Prostate gland (tissue), 2 donors: ENCODE data around the gene KATNB1. TPM values are rescaled to one million over a fixed set of nuclear protein-coding genes. Genes with fewer than 3 reads are reported as not detected.
A peak's percentile ranks its signal among the peaks of the same experiment; 100 is the strongest.
"Not testable (repeated sequence)": the region's sequence is repeated elsewhere in the genome, so short reads cannot be mapped to it uniquely, and the experiment has no call there.

ENCODE experiments used
- DNase-seq: peaks from one replicate; pipeline ENCODE4 v3.0.0-alpha.2; 2019; ENCODE audit warnings: low spot score
- H3K27ac ChIP-seq, 2 donors: fragments of 200-600 bp; sonication (generic); 2 replicates each; pipeline ENCODE4 v1.5.1; 2017 to 2019
- H3K27me3 ChIP-seq: fragments of 200-600 bp; sonication (generic); replicated peaks from 2 replicates; pipeline ENCODE4 v1.5.1; 2019; ENCODE audit not compliant: insufficient read depth
- H3K36me3 ChIP-seq, 2 donors: fragments of 200-600 bp; sonication (generic); 1 replicate in 1 of 2; 2 replicates in 1 of 2; pipeline versions ENCODE4 v1.5.1 to v1.8.1; 2017 to 2019
- H3K4me1 ChIP-seq: fragments of 200-600 bp; sonication (generic); replicated peaks from 2 replicates; pipeline ENCODE4 v1.5.1; 2019
- H3K4me3 ChIP-seq, 2 donors: fragments of 200-600 bp; sonication (generic); 2 replicates each; pipeline ENCODE4 v1.5.1; 2017 to 2019
- H3K9me3 ChIP-seq: fragments of 200-600 bp; sonication (generic); 2 replicates; pipeline ENCODE4 v1.5.1; 2017
- CTCF ChIP-seq, 4 experiments: fragments of 200-600 bp in 2 of 4; fragments of 450-650 bp in 2 of 4; sonication (generic) in 2 of 4; IDR thresholded peaks; 1 replicate in 3 of 4; 2 replicates in 1 of 4; pipeline ENCODE4 v1.5.1; 2016 to 2019; ENCODE audit warnings: antibody characterized with exemption in 4 of 4, mild to moderate bottlenecking in 2 of 4, moderate library complexity in 2 of 4
- POLR2A ChIP-seq: fragments of 450-650 bp; IDR thresholded peaks from one replicate; pipeline ENCODE4 v1.6.1; 2016; ENCODE audit warnings: antibody characterized with exemption, mild to moderate bottlenecking
- POLR2AphosphoS5 ChIP-seq: sonication (generic); formaldehyde crosslinking; IDR thresholded peaks from one replicate; pipeline ENCODE4 v1.6.1; 2017; ENCODE audit warnings: antibody characterized with exemption
- WGBS: methylation state at CpG from one replicate; pipeline ENCODE4 v1.1.5; 2018; 5-methylcytosine and 5-hydroxymethylcytosine counted together
- intact Hi-C: fragments of 100-400 bp; cut with DNase I; formaldehyde crosslinking; loops from one replicate; pipeline ENCODE4 v1.14.2; 2022
- total RNA-seq, 2 donors: library from RNA; depleted of rRNA; stranded (reverse); fragments of >200 nt; gene quantifications; one replicate each; pipeline ENCODE4 v1.1.0, GENCODE V29; 2016

The KATNB1 gene
- total RNA-seq, 2 donors from 2014 or later, result 22.7 to 30.2 TPM

GRCh38 chr16:57791195-57791892, 55.8 kb downstream of the KATNB1 start:
- no peak overlapping the region for H3K4me3 ChIP-seq
- DNase-seq, result no peak
- H3K36me3 ChIP-seq, result no peaks in the 10 kb centered on the region
- 76% methylated on average over 13 of the region's 13 CpGs for WGBS
- H3K9me3 ChIP-seq, result no peaks in the 10 kb centered on the region
- H3K4me1 ChIP-seq, result no peaks in the 10 kb centered on the region
- TF ChIP-seq POLR2AphosphoS5, result no peak
- no peak for TF ChIP-seq POLR2A
- TF ChIP-seq CTCF (IDR thresholded peaks at IDR 0.05), result no peak
- no peaks in the 10 kb centered on the region for H3K27me3 ChIP-seq
- no peak overlapping the region for H3K27ac ChIP-seq
- intact Hi-C loops, result loop anchor here (5.0 kb wide), 1 partner anchor 36 kb away; no protein-coding TSS in a partner anchor

GRCh38 chr16:57791893-57792461, 56.4 kb downstream of the KATNB1 start:
- Histone ChIP-seq H3K27ac (no peak overlapping the region), H3K36me3 (no peaks in the 10 kb centered on the region)
- 64% methylated on average over 8 of the region's 8 CpGs for WGBS

DNA sequence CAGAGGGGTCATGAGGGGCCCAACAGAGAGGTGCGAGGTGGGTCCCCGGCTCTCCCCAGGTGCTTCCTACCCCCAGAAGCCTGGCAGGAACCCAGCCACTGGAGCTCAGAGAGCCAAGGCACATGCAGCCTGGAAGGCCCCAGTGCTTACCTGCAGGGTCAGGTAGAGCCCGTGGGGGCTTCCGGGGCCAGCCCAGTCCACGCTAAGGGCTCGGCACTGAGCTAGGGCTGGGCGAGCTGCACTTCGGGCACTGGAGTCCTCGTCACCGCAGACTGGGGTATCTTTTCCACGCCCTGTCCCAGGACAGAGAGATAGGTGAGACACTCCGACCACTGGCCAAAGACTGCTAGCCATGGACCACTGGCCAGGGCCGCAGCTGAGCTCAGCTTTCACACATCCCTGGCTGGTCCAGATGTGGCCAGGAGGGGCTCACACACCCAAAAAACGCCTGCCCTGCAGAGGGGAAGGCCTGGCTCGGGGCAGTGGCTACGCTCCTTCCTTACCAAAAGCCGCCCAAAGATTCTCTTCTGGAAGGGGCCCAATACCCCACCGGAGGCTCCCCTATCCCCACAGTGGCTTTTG, 59.4 kb downstream of the KATNB1 start:
- no peak for TF ChIP-seq POLR2A
- TF ChIP-seq POLR2AphosphoS5, result no peak
- no peak for TF ChIP-seq CTCF (IDR thresholded peaks at IDR 0.05)

More at GRCh38 chr16:57791893-57792461, 56.4 kb downstream of the KATNB1 start:
- TF ChIP-seq CTCF (IDR thresholded peaks at IDR 0.05), result no peak
- no peaks in the 10 kb centered on the region for H3K4me1 ChIP-seq
- DNase-seq, result no peak
- intact Hi-C loops, result loop anchor here (5.0 kb wide), 1 partner anchor 35 kb away; no protein-coding TSS in a partner anchor
- no peak overlapping the region for H3K4me3 ChIP-seq
- no peaks in the 10 kb centered on the region for H3K27me3 ChIP-seq
- no peaks in the 10 kb centered on the region for H3K9me3 ChIP-seq

GRCh38 chr16:57795431-57795878, 59.9 kb downstream of the KATNB1 start:
- no peak overlapping the region for H3K27ac ChIP-seq
- WGBS, result 46% methylated on average over 8 of the region's 9 CpGs
- intact Hi-C loops, result no loop called here
- no peak overlapping the region for H3K4me3 ChIP-seq
- no peaks in the 10 kb centered on the region for H3K36me3 ChIP-seq
- peak; percentile 56 for DNase-seq
- H3K4me1 ChIP-seq, result no peaks in the 10 kb centered on the region
- H3K27me3 ChIP-seq, result no peaks in the 10 kb centered on the region
- no peak for TF ChIP-seq POLR2A
- TF ChIP-seq CTCF (IDR thresholded peaks at IDR 0.05), result peak in 2 of 4 experiments; percentile 51 to 60
- no peak for TF ChIP-seq POLR2AphosphoS5
- no peaks in the 10 kb centered on the region for H3K9me3 ChIP-seq

More for the DNA sequence above, 59.4 kb downstream of the KATNB1 start:
- Histone ChIP-seq H3K27me3 (no peaks in the 10 kb centered on the region), H3K4me3 (no peak overlapping the region), H3K36me3 (no peaks in the 10 kb centered on the region), H3K27ac (no peak overlapping the region), H3K9me3 (no peaks in the 10 kb centered on the region), H3K4me1 (no peaks in the 10 kb centered on the region)
- whole genome bisulfite sequencing, result 80% methylated on average over 11 of the region's 18 CpGs
- intact Hi-C loops, result loop anchor here (5.0 kb wide), 1 partner anchor 32 kb away; no protein-coding TSS in a partner anchor
- no peak for DNase-seq

GRCh38 chr16:57796014-57796413, 60.4 kb downstream of the KATNB1 start:
- H3K36me3 ChIP-seq, intact Hi-C loops, H3K27ac ChIP-seq, H3K27me3 ChIP-seq, H3K4me1 ChIP-seq, H3K4me3 ChIP-seq, DNase-seq, H3K9me3 ChIP-seq: not testable (repeated sequence)
- 86% methylated on average over 5 of the region's 5 CpGs for WGBS
